Adipocyte (in vitro differentiated cells): ENCODE measurements around the gene WRNIP1.

Experiments used
- DNase-seq: peaks from one replicate; pipeline ENCODE4 v3.0.0-alpha.2; 2015; ENCODE audit warnings: low read depth
- H3K27me3 ChIP-seq: replicated peaks from 2 replicates; pipeline ENCODE4 v1.7.0; 2013; ENCODE audit warnings: mild to moderate bottlenecking, low read length, moderate library complexity; ENCODE audit not compliant: control insufficient read depth, insufficient read depth
- H3K36me3 ChIP-seq: 2 replicates; pipeline ENCODE4 v1.7.0; 2013; ENCODE audit warnings: low read length, mild to moderate bottlenecking, moderate library complexity; ENCODE audit not compliant: control insufficient read depth, insufficient read depth, severe bottlenecking
- H3K4me1 ChIP-seq: 2 replicates; pipeline ENCODE4 v1.7.0; 2013; ENCODE audit warnings: mild to moderate bottlenecking, low read length, moderate library complexity; ENCODE audit not compliant: control insufficient read depth, insufficient read depth
- H3K4me3 ChIP-seq: 2 replicates; pipeline ENCODE4 v1.7.0; 2013; ENCODE audit warnings: mild to moderate bottlenecking, low read length, moderate library complexity
- H3K9ac ChIP-seq: 2 replicates; pipeline ENCODE4 v1.7.0; 2013; ENCODE audit warnings: mild to moderate bottlenecking, low read length, moderate library complexity
- H3K9me3 ChIP-seq: 2 replicates; pipeline ENCODE4 v1.7.0; 2013; ENCODE audit warnings: mild to moderate bottlenecking, low read length, moderate library complexity; ENCODE audit not compliant: control insufficient read depth

WRNIP1 gene

GRCh38 chr6:2831392-2831791 is 66.2 kb downstream of the WRNIP1 start:
- Histone ChIP-seq H3K9me3 (no peaks in the 10 kb centered on the region), H3K9ac (no peak overlapping the region), H3K36me3 (peaks cover 32% of the 10 kb centered on the region), H3K4me1 (no peaks in the 10 kb centered on the region), H3K4me3 (no peak overlapping the region), H3K27me3 (no peaks in the 10 kb centered on the region)
- DNase-seq = no peak

GRCh38 chr6:2834262-2834661 is 69.1 kb downstream of the WRNIP1 start:
- H3K9ac ChIP-seq = no peak overlapping the region
- no peaks in the 10 kb centered on the region for H3K9me3 ChIP-seq
- no peak overlapping the region for H3K4me3 ChIP-seq
- peaks cover 17% of the 10 kb centered on the region for H3K4me1 ChIP-seq
- H3K27me3 ChIP-seq = no peaks in the 10 kb centered on the region
- H3K36me3 ChIP-seq = peaks cover 50% of the 10 kb centered on the region
- no peak for DNase-seq
